DND-41 (cell line): ENCODE data around the gene TFEB.

Source experiments
- EZH2 ChIP-seq: IDR thresholded peaks from 3 replicates; pipeline ENCODE4 v1.6.1; 2012; ENCODE audit warnings: borderline replicate concordance, low read depth, mild to moderate bottlenecking, moderate library complexity, low read length, inconsistent platforms; ENCODE audit not compliant: severe bottlenecking
- TF ChIP-seq, protein P1 (sequence below): IDR thresholded peaks from 2 replicates; pipeline ENCODE4 v1.5.1; 2012; ENCODE audit warnings: borderline replicate concordance, low read length, moderate library complexity, mild to moderate bottlenecking; ENCODE audit not compliant: poor library complexity, severe bottlenecking; ENCODE audit errors: extremely low read depth

DNA sequence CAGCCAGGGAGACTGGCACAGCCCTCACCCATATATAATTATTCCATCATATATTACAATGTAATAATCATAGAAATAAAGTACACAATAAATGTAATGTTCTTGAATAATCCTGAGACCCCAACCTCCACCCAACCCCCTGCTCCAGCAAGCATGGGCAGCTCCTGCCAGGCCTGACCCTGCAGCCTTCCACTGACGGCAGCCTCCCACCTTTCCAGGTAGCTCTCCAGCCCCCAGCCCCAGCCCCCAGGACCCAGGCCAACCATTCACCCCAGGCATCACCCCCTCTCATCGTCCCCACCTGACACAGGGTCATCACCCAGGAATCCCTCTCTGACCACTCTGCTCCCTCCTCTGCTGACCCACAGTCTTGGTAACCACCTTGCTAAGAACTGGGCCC is 14.6 kb downstream of the TFEB start:
- TF ChIP-seq, protein P1, sequence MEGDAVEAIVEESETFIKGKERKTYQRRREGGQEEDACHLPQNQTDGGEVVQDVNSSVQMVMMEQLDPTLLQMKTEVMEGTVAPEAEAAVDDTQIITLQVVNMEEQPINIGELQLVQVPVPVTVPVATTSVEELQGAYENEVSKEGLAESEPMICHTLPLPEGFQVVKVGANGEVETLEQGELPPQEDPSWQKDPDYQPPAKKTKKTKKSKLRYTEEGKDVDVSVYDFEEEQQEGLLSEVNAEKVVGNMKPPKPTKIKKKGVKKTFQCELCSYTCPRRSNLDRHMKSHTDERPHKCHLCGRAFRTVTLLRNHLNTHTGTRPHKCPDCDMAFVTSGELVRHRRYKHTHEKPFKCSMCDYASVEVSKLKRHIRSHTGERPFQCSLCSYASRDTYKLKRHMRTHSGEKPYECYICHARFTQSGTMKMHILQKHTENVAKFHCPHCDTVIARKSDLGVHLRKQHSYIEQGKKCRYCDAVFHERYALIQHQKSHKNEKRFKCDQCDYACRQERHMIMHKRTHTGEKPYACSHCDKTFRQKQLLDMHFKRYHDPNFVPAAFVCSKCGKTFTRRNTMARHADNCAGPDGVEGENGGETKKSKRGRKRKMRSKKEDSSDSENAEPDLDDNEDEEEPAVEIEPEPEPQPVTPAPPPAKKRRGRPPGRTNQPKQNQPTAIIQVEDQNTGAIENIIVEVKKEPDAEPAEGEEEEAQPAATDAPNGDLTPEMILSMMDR = no peak
- TF ChIP-seq EZH2 = no peak
